Endothelial cell of umbilical vein (primary cell): ENCODE results near the gene PIEZO2. TPM values are rescaled to one million over a fixed set of nuclear protein-coding genes. Genes with fewer than 3 reads are reported as not detected.
A peak's percentile ranks its signal among the peaks of the same experiment; 100 is the strongest.

Source experiments
- BruUV-seq: library from RNA; stranded (reverse); fragments of 400-500 nt; replicated peaks from 2 replicates; lab custom pipeline; 2021; lab: Mats Ljungman, UMichigan
- CTCF ChIA-PET: fragments of 300-600, 350-600 bp; sonication (Branson Sonifier 250); formaldehyde crosslinking; loops from one replicate; lab custom pipeline; 2021; ENCODE audit warnings: antibody characterized with exemption, inconsistent platforms; lab: Charles Lee
- POLR2A ChIA-PET: fragments of 300-600, 350-600 bp; sonication (Branson Sonifier 250); formaldehyde crosslinking; loops from one replicate; lab custom pipeline; 2021; ENCODE audit warnings: antibody characterized with exemption, inconsistent platforms; lab: Charles Lee
- DNase-seq: peaks from one replicate; pipeline ENCODE4 v3.0.0-alpha.2; 2011; ENCODE audit warnings: low read depth, low spot score
- FAIRE-seq: peaks from 2 replicates; lab custom pipeline; 2011; peaks lifted over from hg19 to GRCh38; lab: Jason Lieb, UNC
- H2AFZ ChIP-seq: 2 replicates; pipeline ENCODE4 v1.6.0; 2012; ENCODE audit warnings: low read depth, low read length, control low read depth, inconsistent platforms
- H3K27ac ChIP-seq: 2 replicates; pipeline ENCODE4 v1.5.1; 2011; ENCODE audit warnings: low read depth, mild to moderate bottlenecking, control low read depth, low read length, moderate library complexity; ENCODE audit not compliant: insufficient read depth
- H3K27me3 ChIP-seq, 2 experiments: 2 replicates each; pipeline versions ENCODE4 v1.6.0 to v1.6.1; 2011; ENCODE audit warnings: low read length in 2 of 2, mixed read lengths in 1 of 2; ENCODE audit not compliant: control insufficient read depth in 2 of 2, insufficient read depth in 2 of 2
- H3K36me3 ChIP-seq, 2 experiments: 2 replicates in 1 of 2; 3 replicates in 1 of 2; pipeline ENCODE4 v1.5.1; 2011; ENCODE audit warnings: low read length in 2 of 2, mild to moderate bottlenecking in 1 of 2, moderate library complexity in 1 of 2; ENCODE audit not compliant: control insufficient read depth in 2 of 2, insufficient read depth in 2 of 2; ENCODE audit errors: extremely low read depth in 1 of 2
- H3K4me1 ChIP-seq: 3 replicates; pipeline ENCODE4 v1.5.1; 2011; ENCODE audit warnings: mild to moderate bottlenecking, low read length; ENCODE audit not compliant: control insufficient read depth, insufficient read depth; ENCODE audit errors: extremely low read depth
- H3K4me2 ChIP-seq: 2 replicates; pipeline ENCODE4 v1.6.1; 2011; ENCODE audit warnings: low read length, control low read depth, mixed read lengths; ENCODE audit not compliant: insufficient read depth
- H3K4me3 ChIP-seq, 3 experiments: fragments of 200-600 bp in 1 of 3; sonication (generic), shearing (Covaris generic) in 1 of 3; replicated peaks in 1 of 3; 2 replicates each; pipeline ENCODE4 v1.5.1; 2011 to 2016; ENCODE audit warnings: control low read depth in 3 of 3, low read length in 3 of 3, mild to moderate bottlenecking in 2 of 3, inconsistent platforms in 1 of 3, low read depth in 1 of 3, moderate library complexity in 1 of 3; ENCODE audit not compliant: insufficient read depth in 1 of 3
- H3K79me2 ChIP-seq: 2 replicates; pipeline ENCODE4 v1.6.0; 2012; ENCODE audit warnings: low read length, inconsistent platforms; ENCODE audit not compliant: control insufficient read depth, insufficient read depth
- H3K9ac ChIP-seq: replicated peaks from 2 replicates; pipeline ENCODE3; 2011; ENCODE audit warnings: low read length, control low read depth; ENCODE audit not compliant: insufficient read depth; ENCODE audit errors: extremely low read depth
- H3K9me1 ChIP-seq: replicated peaks from 3 replicates; pipeline ENCODE4 v1.6.0; 2011; ENCODE audit warnings: mild to moderate bottlenecking, low read length; ENCODE audit not compliant: control insufficient read depth, insufficient read depth; ENCODE audit errors: extremely low read depth
- H3K9me3 ChIP-seq: replicated peaks from 2 replicates; pipeline ENCODE4 v1.5.1; 2012; ENCODE audit warnings: low read length, inconsistent platforms; ENCODE audit not compliant: control insufficient read depth, insufficient read depth
- H4K20me1 ChIP-seq: replicated peaks from 2 replicates; pipeline ENCODE3; 2011; ENCODE audit warnings: mild to moderate bottlenecking, low read length; ENCODE audit not compliant: control insufficient read depth, insufficient read depth; ENCODE audit errors: extremely low read depth
- CTCF ChIP-seq, 2 donors: IDR thresholded peaks; 1 replicate in 1 of 2; 2 replicates in 1 of 2; pipeline ENCODE4 v1.5.1; 2011; ENCODE audit warnings: low read length in 2 of 2, mild to moderate bottlenecking in 2 of 2, moderate library complexity in 2 of 2, control low read depth in 1 of 2, inconsistent platforms in 1 of 2, low read depth in 1 of 2; ENCODE audit not compliant: insufficient read depth in 1 of 2; ENCODE audit errors: extremely low read depth in 1 of 2
- EZH2 ChIP-seq: IDR thresholded peaks from 2 replicates; pipeline ENCODE4 v1.6.1; 2012; ENCODE audit warnings: borderline replicate concordance, low read depth, mild to moderate bottlenecking, moderate library complexity, low read length, inconsistent platforms; ENCODE audit not compliant: severe bottlenecking
- FOS ChIP-seq: IDR thresholded peaks from 2 replicates; pipeline ENCODE4 v1.6.1; 2011; ENCODE audit warnings: mild to moderate bottlenecking, low read length, moderate library complexity, borderline replicate concordance; ENCODE audit not compliant: insufficient read depth
- GATA2 ChIP-seq: IDR thresholded peaks from 2 replicates; pipeline ENCODE4 v1.7.0; 2011; ENCODE audit warnings: low read depth, mild to moderate bottlenecking, moderate library complexity, mixed read lengths, low read length; ENCODE audit not compliant: insufficient read length, insufficient read depth
- JUN ChIP-seq: IDR thresholded peaks from 2 replicates; pipeline ENCODE4 v1.6.1; 2011; ENCODE audit warnings: borderline replicate concordance, low read depth; ENCODE audit not compliant: insufficient read length, insufficient read depth
- MAX ChIP-seq: IDR thresholded peaks from 2 replicates; pipeline ENCODE4 v1.6.1; 2011; ENCODE audit not compliant: insufficient read depth, insufficient read length
- MYC ChIP-seq: IDR thresholded peaks from one replicate; pipeline ENCODE4 v1.6.1; 2011; ENCODE audit warnings: mild to moderate bottlenecking, low read depth, low read length
- POLR2A ChIP-seq: IDR thresholded peaks from 2 replicates; pipeline ENCODE4 v1.6.1; 2012; ENCODE audit warnings: low read depth, mild to moderate bottlenecking, control low read depth, low read length
- POLR2AphosphoS5 ChIP-seq: IDR thresholded peaks from 2 replicates; pipeline ENCODE4 v1.6.1; 2012; ENCODE audit warnings: low read depth, mild to moderate bottlenecking, control low read depth, low read length, moderate library complexity; ENCODE audit not compliant: insufficient read depth
- dilution Hi-C: fragments of 300-500 bp; cut with MboI; formaldehyde crosslinking; loops from one replicate; pipeline ENCODE4 v1.15.0; 2019; ENCODE audit warnings: low sequenced_read_pairs; ENCODE audit not compliant: extremely low pct_ligation_motif_present
- intact Hi-C: fragments of 100-400 bp; cut with micrococcal nuclease; formaldehyde crosslinking; loops from one replicate; pipeline ENCODE4 v1.10.0; 2022
- polyA plus RNA-seq, 4 experiments: library from polyadenylated mRNA; depleted of rRNA in 3 of 4; stranded (reverse) in 3 of 4; unstranded in 1 of 4; fragments of >200 nt; gene quantifications; 2 replicates each; pipeline versions ENCODE4 v1.2.1 to v1.2.3, GENCODE V29; 2011 to 2012; ENCODE audit warnings: missing spikeins in 1 of 4
- total RNA-seq: library from RNA; stranded (reverse); gene quantifications from 2 replicates; pipeline ENCODE4 v1.2.3, GENCODE V29; 2021

Gene PIEZO2
- total and polyA plus RNA-seq, 2 donors (not counting 3 experiments of a cell fraction or from before 2014, with no cell fraction given) = 1.7 to 11.2 TPM

GRCh38 chr18:11154368-11154989 lies 5.1 kb upstream of the PIEZO2 start:
- POLR2A ChIA-PET = no interaction called here
- no peaks in the 10 kb centered on the region for H3K4me1 ChIP-seq
- CTCF ChIA-PET = interaction anchor here (0.6 to 8.0 kb wide), 41 partner anchors 8 to 1183 kb away, joined by 3 to 234 read pairs (median 4); no protein-coding TSS in a partner anchor
- H3K9me3 ChIP-seq = no peaks in the 10 kb centered on the region
- dilution Hi-C loops (no loop called here), intact Hi-C loops (loop anchor here (1.0 to 5.0 kb wide), 6 partner anchors 114 to 1182 kb away; no protein-coding TSS in a partner anchor)
- H3K27me3 ChIP-seq = peaks cover 15 to 22% of the 10 kb centered on the region in 2 experiments
- no peak overlapping the region for H2AFZ ChIP-seq
- H3K4me3 ChIP-seq = no peak overlapping the region
- TF ChIP-seq JUN (no peak), POLR2AphosphoS5 (no peak), GATA2 (no peak), CTCF (IDR thresholded peaks at IDR 0.05; ENCODE audit: extremely low read depth in 1 of 2, insufficient read depth in 1 of 2, low read depth in 1 of 2, low read length in 2 of 2) (peak; percentile 25 to 32)
- no peak overlapping the region for H3K27ac ChIP-seq
- no peaks in the 10 kb centered on the region for H3K79me2 ChIP-seq
- no peaks in the 10 kb centered on the region for H4K20me1 ChIP-seq
- FAIRE-seq = peak; percentile 80
- no peaks in the 10 kb centered on the region for H3K9me1 ChIP-seq
- H3K4me2 ChIP-seq = no peak overlapping the region
- DNase-seq = peak; percentile 68
- H3K9ac ChIP-seq = no peak overlapping the region
- H3K36me3 ChIP-seq = no peaks in the 10 kb centered on the region
- no TSS peak for BruUV-seq

- intact Hi-C loops = loop anchor here (5.0 kb wide), 2 partner anchors 491 to 1181 kb away; no protein-coding TSS in a partner anchor
- Histone ChIP-seq H3K36me3 (no peaks in the 10 kb centered on the region), H3K27ac (no peak overlapping the region), H3K9me1 (no peaks in the 10 kb centered on the region), H3K4me1 (no peaks in the 10 kb centered on the region), H2AFZ (no peak overlapping the region), H3K9ac (no peak overlapping the region), H3K4me3 (no peak overlapping the region), H3K27me3 (peaks cover 23 to 33% of the 10 kb centered on the region in 2 experiments), H3K4me2 (no peak overlapping the region), H3K79me2 (no peaks in the 10 kb centered on the region), H4K20me1 (no peaks in the 10 kb centered on the region), H3K9me3 (no peaks in the 10 kb centered on the region)
- no TSS peak for BruUV-seq
- no peak for TF ChIP-seq POLR2A
- TF ChIP-seq MAX = no peak
- no peak for TF ChIP-seq EZH2
- TF ChIP-seq FOS = no peak
- no peak for TF ChIP-seq POLR2AphosphoS5
- no peak for TF ChIP-seq MYC
- no peak for TF ChIP-seq CTCF (IDR thresholded peaks at IDR 0.05; ENCODE audit: extremely low read depth in 1 of 2, insufficient read depth in 1 of 2, low read depth in 1 of 2, low read length in 2 of 2)
- no peak for TF ChIP-seq GATA2
- no peak for TF ChIP-seq JUN
- POLR2A ChIA-PET = no interaction called here
- CTCF ChIA-PET = interaction anchor here (1.2 to 8.0 kb wide), 8 partner anchors 9 to 1182 kb away, joined by 3 to 234 read pairs (median 24); no protein-coding TSS in a partner anchor
- dilution Hi-C loops = no loop called here
- no peak for FAIRE-seq
- no peak for DNase-seq
Measured at GRCh38 chr18:11153097-11153496, 3.7 kb upstream of the PIEZO2 start.
